GM19324 (cell line): Measurements from ENCODE around the gene FAM111A.
A peak's percentile ranks its signal among the peaks of the same experiment; 100 is the strongest.
"Not testable (repeated sequence)": the region's sequence is repeated elsewhere in the genome, so short reads cannot be mapped to it uniquely, and the experiment has no call there.

ENCODE experiments used
- ATAC-seq: cut with Tn5 transposase; IDR thresholded peaks from one replicate; pipeline ENCODE4 v1.9.1; 2021; ENCODE audit warnings: mild to moderate bottlenecking, moderate library complexity; ENCODE audit not compliant: unreplicated experiment, low FRiP score

The FAM111A gene

GRCh38 chr11:59142530-59143507 is at the start of gene FAM111A:
Gene FAM111A (plus strand): TSS chr11:59142856. CDS start chr11:59148873, 6,017 bp downstream.
- peak; percentile 85 for ATAC-seq

DNA sequence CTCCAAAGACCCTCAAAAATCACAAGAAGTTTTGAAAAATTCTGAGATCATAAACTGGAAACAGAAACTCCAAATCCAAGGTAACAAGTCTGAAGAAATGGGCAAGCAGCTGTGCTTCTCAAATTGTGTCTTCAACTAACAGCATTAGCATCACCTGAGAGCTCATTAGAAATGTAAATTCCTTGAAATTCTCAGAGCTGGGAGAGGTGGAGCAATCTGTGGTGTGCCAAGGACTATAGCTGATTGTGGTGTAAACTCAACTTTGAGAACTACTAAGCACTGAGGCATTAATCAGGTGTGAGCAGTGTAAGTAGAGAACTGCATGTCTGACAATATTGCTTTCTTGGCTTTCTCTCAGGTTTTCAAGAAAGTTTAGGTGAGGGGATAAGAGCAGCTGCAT is 49.1 kb upstream of the FAM111A start:
- not testable (repeated sequence) for ATAC-seq

GRCh38 chr11:59095225-59095624 is 47.4 kb upstream of the FAM111A start:
- peak; percentile 85 for ATAC-seq

GRCh38 chr11:59095972-59096575 is 46.6 kb upstream of the FAM111A start:
- ATAC-seq: not testable (repeated sequence)

DNA sequence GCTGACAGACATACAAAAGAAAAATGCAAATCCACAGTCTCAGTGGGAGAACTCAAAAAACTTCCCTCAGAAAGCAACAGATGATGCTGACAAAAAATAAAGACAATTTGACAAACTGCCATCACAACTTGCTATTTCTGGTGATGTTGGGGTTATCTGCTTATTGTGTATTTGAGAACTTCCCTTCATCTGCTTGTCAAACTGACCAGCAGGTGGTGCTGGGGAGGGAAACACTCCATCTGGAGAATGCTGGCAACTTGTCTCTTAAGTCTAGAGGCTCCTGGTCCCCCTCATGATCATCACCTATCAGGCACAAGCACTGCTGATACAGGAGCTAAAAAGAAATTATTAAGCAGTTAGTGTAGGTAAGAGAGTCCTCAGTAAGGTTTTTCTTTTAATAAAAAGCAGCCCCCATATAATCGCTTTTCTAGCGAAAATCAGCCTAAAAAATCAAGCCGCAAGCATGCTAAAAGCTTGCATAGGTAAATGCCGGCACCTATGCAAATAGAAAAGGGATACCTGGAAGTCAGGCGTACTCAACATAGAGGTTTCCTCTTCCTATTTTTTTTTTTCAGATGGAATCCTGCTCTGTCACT is 45.4 kb upstream of the FAM111A start:
- ATAC-seq: no peak

- not testable (repeated sequence) for ATAC-seq
Observed at GRCh38 chr11:59097938-59098337, 44.7 kb upstream of the FAM111A start.

DNA sequence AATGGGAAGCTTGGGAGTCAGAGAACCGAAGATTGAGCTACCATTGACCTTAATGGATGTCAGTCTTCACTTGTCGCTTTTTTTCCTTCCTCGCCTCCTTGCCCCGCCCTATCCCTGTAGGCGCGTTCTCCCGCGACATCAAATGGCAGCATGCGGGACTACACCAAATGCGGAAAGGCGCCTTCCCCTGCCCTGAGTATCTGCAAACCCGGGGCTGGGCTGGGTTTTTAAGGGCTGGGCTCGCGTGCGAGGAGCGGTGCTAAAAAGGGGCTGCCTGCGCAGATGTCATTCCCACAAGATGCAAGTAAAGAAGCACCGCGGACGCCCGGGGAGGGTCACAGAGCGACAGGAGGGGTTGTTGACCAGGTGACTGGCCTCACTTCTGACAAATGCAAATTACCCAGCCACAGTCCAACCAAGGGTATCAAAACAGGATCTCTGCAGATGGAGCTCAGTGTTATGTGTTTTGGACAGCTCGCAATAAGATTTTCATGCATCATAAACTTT is 40.3 kb upstream of the FAM111A start:
- ATAC-seq: peak; percentile 81

GRCh38 chr11:59106363-59107336 is 36.0 kb upstream of the FAM111A start, which contains the start of gene FAM111B:
Gene FAM111B (plus strand): TSS chr11:59107237. CDS start chr11:59109626, 2,389 bp downstream.
- ATAC-seq: peak; percentile 56

GRCh38 chr11:59107721-59108120 is 34.9 kb upstream of the FAM111A start:
- not testable (repeated sequence) for ATAC-seq

DNA sequence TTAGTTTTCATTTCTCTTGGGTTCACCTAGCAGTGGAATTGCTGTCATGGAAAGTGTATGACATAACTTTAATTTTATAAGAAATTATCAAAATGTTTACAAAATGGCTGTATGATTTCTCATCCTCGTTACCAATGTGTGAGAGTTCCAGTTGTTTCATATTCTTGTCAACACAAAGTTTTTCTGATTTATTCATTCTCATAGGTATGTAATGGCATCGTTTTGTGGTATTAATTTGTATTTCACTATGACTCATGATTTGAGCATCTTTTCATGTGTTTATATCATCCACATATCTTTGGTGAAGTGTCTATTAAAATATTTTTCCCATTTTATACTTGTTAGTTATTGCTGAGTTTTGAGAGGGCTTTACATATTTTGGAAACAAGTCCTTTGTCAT is 30.2 kb upstream of the FAM111A start:
- ATAC-seq: no peak

- no peak for ATAC-seq
Observed at GRCh38 chr11:59114344-59114743, 28.3 kb upstream of the FAM111A start.

- ATAC-seq: no peak
Observed at GRCh38 chr11:59115553-59115952, 27.1 kb upstream of the FAM111A start.

DNA sequence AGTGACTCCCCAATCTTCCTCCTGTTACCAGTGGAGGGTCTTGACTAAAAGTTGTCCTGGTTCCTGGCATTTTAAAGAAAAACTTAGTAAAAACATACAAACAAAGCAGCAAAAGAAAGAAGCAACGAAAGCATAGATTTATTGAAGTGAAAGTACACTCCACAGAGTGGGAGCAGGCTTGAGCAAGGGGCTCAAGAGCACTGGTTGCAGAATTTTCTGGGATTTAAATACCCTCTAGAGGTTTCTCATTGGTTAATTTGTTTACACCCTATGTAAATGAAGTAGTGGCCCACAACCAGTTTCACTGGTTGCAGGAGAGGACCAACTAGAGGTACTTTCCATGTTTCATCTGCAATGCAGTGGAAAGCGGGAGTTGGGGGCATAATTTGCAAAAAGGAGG is 24.9 kb upstream of the FAM111A start:
- ATAC-seq: no peak

DNA sequence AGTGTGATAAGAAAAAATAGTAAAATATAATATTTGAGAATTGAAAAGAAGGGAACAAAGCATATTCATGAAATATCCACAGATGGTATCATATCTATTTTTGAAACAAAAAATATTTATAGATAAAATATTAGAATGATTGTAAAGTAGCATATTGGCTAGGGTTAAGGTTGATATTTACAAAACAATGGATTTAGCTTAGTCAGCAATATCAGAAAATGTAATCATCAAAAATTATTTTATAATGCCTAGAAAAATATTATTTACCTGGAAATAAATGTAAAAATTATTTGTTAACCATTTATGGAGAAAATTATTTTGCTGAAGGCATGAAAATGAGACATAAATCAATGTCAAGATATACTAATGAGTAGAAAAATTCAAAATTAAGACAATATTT is 22.8 kb upstream of the FAM111A start:
- ATAC-seq: no peak

DNA sequence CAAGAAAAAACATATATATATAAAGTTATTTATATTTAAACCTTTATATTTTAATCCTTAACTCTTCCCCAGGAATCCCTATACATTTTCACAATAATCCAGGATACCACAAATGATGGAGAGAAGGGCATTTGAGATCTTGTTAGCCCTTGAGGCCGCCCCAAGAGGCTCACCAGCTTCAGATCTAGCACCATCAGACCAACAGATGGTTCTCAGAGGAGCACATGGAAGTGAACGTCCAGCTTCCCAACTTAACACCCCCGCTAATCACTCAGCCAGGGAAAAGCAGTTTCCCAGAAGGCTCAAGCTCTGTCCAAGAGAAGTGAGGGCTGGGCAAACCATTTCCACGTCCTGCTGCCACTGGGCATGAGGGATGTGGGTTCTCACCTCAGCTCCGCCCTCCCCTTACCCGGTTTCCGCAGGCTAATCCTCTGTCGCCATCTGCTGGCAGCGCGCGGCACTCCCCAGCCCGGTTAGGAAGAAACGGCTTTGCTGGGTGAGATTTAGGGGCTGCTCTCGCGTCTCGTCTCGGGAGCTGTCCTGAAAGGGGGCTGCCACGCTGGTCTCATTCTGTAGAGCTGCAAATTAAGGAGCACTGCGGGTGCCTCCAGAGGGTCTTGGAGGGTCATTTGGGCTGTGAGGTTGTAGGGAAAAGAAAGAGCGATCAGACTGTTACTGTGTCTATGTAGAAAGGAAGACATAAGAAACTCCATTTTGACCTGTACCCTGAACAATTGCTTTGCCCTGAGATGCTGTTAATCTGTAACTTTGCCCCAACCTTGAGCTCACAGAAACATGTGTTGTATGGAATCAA is 6.8 kb upstream of the FAM111A start:
- peak; percentile 91 for ATAC-seq

DNA sequence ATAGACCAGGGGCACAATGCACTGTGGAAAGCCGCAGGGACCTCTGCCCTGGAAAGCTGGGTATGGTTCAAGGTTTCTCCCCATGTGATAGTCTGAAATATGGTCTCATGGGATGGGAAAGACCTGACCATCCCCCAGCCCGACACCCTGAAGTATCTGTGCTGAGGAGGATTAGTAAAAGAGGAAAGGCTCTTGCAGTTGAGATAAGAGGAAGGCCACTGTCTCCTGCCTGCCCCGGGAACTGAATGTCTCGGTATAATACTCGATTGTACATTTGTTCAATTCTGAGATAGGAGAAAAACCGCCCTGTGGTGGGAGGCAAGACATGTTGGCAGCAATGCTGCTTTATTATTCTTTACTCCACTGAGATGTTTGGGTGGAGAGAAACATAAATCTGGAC is 6.1 kb upstream of the FAM111A start:
- ATAC-seq: not testable (repeated sequence)

DNA sequence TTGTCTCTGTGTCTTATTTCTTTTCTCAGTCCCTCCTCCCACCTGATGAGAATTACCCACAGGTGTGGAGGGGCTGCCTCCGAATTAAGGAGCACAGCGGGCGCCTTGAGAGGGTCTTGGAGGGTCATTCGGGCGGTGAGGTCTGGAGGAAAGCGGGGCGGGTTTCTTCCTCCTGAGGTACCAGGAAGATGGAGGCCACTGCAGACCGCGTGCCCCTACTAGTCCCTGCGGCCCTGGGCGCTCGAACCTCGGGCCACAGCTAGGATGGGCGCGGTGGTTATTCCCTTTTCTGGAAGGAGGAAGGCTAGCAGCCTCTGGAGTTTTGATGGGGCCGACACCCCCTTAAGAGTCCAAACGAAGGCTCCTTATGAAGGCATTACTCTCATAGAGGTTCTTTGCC is 5.5 kb upstream of the FAM111A start:
- ATAC-seq: no peak

DNA sequence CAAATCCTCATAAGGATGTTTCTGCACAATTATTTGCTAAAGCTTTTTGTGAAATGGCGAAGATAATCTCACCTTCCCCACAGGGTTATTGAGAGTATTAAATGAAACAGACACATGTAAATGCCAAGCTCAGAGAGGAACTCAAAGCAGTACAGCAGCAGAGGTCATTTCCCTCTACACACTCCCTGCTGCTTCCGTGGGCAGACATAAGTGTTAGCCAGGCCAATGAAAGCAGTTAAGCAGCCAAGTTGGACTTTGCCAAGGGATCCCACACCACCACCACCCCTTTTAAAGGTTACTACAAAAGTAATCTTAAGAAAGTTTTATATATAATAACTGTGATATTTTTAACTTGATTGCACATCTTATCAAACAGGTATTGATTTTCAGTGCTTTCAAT is 4.0 kb upstream of the FAM111A start:
- no peak for ATAC-seq

GRCh38 chr11:59141191-59141590 is 1.5 kb upstream of the FAM111A start:
- ATAC-seq: no peak
